Thymus (tissue), 11 donors: ENCODE data around the gene SLC35C1. TPM values are rescaled to one million over a fixed set of nuclear protein-coding genes. Genes with fewer than 3 reads are reported as not detected.

Experiments
- DNase-seq, 9 donors: peaks; one replicate each; pipeline ENCODE4 v3.0.0-alpha.2; 2013; ENCODE audit warnings: low spot score in 9 of 9, low read depth in 6 of 9, missing footprints in 1 of 9
- H3K27ac ChIP-seq, 2 donors: one replicate each; pipeline ENCODE4 v1.5.1; 2013; ENCODE audit warnings: control low read depth in 1 of 2, low read depth in 1 of 2, low read length in 1 of 2, mild to moderate bottlenecking in 1 of 2, moderate library complexity in 1 of 2
- H3K27me3 ChIP-seq, 2 donors: one replicate each; pipeline ENCODE4 v1.5.1; 2013; ENCODE audit warnings: low read length in 1 of 2; ENCODE audit not compliant: control insufficient read depth in 2 of 2, insufficient read depth in 1 of 2
- H3K36me3 ChIP-seq, 2 donors: one replicate each; pipeline ENCODE4 v1.5.1; 2013; ENCODE audit warnings: low read length in 1 of 2, mild to moderate bottlenecking in 1 of 2, moderate library complexity in 1 of 2; ENCODE audit not compliant: control insufficient read depth in 2 of 2, insufficient read depth in 2 of 2
- H3K4me1 ChIP-seq, 2 donors: one replicate each; pipeline ENCODE4 v1.5.1; 2013; ENCODE audit warnings: low read length in 2 of 2; ENCODE audit not compliant: control insufficient read depth in 2 of 2, insufficient read depth in 2 of 2
- H3K4me3 ChIP-seq, 2 donors: one replicate each; pipeline ENCODE4 v1.5.1; 2013; ENCODE audit warnings: low read length in 2 of 2, control low read depth in 1 of 2, mild to moderate bottlenecking in 1 of 2
- H3K9me3 ChIP-seq, 2 donors: one replicate each; pipeline ENCODE4 v1.5.1; 2013; ENCODE audit warnings: low read length in 1 of 2, mild to moderate bottlenecking in 1 of 2; ENCODE audit not compliant: control insufficient read depth in 2 of 2, insufficient read depth in 1 of 2
- WGBS: extraction: QIAGEN DNeasy Blood & Tissue Kit; methylation state at CpG from one replicate; pipeline ENCODE4 v1.1.7; 2013; 5-methylcytosine and 5-hydroxymethylcytosine counted together
- polyA plus RNA-seq: library from polyadenylated mRNA; stranded (reverse); fragments of 200-250 nt; gene quantifications from one replicate; pipeline ENCODE4 v1.2.3, GENCODE V29; 2013
- total RNA-seq: library from RNA; stranded (reverse); fragments of 120-200 nt; gene quantifications from one replicate; pipeline ENCODE4 v1.2.4, GENCODE V29; 2013
- donor health status: healthy.

Gene SLC35C1
- total and polyA plus RNA-seq, 2 donors = 0.99 to 7.3 TPM

- Histone ChIP-seq H3K27me3 (no peaks in the 10 kb centered on the region), H3K9me3 (no peaks in the 10 kb centered on the region), H3K4me1 (peaks cover 10 to 13% of the 10 kb centered on the region in 2 donors), H3K27ac (no peak overlapping the region), H3K4me3 (no peak overlapping the region), H3K36me3 (peaks cover 12 to 17% of the 10 kb centered on the region in 2 donors)
- DNase-seq = no peak
- WGBS = 91% methylated on average over 1 of the region's 1 CpG
These were observed 47.8 kb downstream of the SLC35C1 start for GRCh38 chr11:45852712-45853101.

- H3K27me3 ChIP-seq = no peaks in the 10 kb centered on the region
- H3K4me3 ChIP-seq = no peak overlapping the region
- H3K36me3 ChIP-seq = peaks cover 17 to 21% of the 10 kb centered on the region in 2 donors
- H3K27ac ChIP-seq = no peak overlapping the region
- no peak for DNase-seq
- WGBS = 97% methylated on average over 7 of the region's 7 CpGs
- H3K4me1 ChIP-seq = peaks cover 3 to 12% of the 10 kb centered on the region in 2 donors
- H3K9me3 ChIP-seq = no peaks in the 10 kb centered on the region
These were observed 48.6 kb downstream of the SLC35C1 start for GRCh38 chr11:45853332-45854219.

GRCh38 chr11:45855308-45855707, 50.4 kb downstream of the SLC35C1 start:
- Histone ChIP-seq H3K4me1 (peaks cover 0 to 19% of the 10 kb centered on the region in 2 donors), H3K9me3 (no peaks in the 10 kb centered on the region), H3K36me3 (peaks cover 31 to 33% of the 10 kb centered on the region in 2 donors), H3K4me3 (no peak overlapping the region), H3K27ac (no peak overlapping the region), H3K27me3 (no peaks in the 10 kb centered on the region)
- no peak for DNase-seq
- WGBS = 79% methylated on average over 5 of the region's 5 CpGs

- Histone ChIP-seq H3K4me1 (peaks cover 0 to 19% of the 10 kb centered on the region in 2 donors), H3K27ac (no peak overlapping the region), H3K36me3 (peaks cover 39 to 40% of the 10 kb centered on the region in 2 donors), H3K4me3 (no peak overlapping the region), H3K9me3 (no peaks in the 10 kb centered on the region), H3K27me3 (no peaks in the 10 kb centered on the region)
- 96% methylated on average over 6 of the region's 6 CpGs for WGBS
- DNase-seq = no peak
These were observed 51.1 kb downstream of the SLC35C1 start for GRCh38 chr11:45856044-45856468.

GRCh38 chr11:45857961-45858474, 53.1 kb downstream of the SLC35C1 start:
- peaks cover 57 to 59% of the 10 kb centered on the region in 2 donors for H3K36me3 ChIP-seq
- no peaks in the 10 kb centered on the region for H3K27me3 ChIP-seq
- DNase-seq = peak in 1 of 9 donors; percentile 18
- peak overlapping the region in 1 of 2 donors; percentile 76 for H3K27ac ChIP-seq
- no peaks in the 10 kb centered on the region for H3K9me3 ChIP-seq
- peaks cover 0 to 19% of the 10 kb centered on the region in 2 donors for H3K4me1 ChIP-seq
- 94% methylated on average over 2 of the region's 2 CpGs for WGBS
- no peak overlapping the region for H3K4me3 ChIP-seq

- H3K36me3 ChIP-seq = peaks cover 65 to 67% of the 10 kb centered on the region in 2 donors
- 89% methylated on average over 5 of the region's 5 CpGs for WGBS
- H3K4me3 ChIP-seq = no peak overlapping the region
- peaks cover 0 to 19% of the 10 kb centered on the region in 2 donors for H3K4me1 ChIP-seq
- no peaks in the 10 kb centered on the region for H3K9me3 ChIP-seq
- DNase-seq = no peak
- H3K27ac ChIP-seq = peak overlapping the region; percentile 20 to 76
- H3K27me3 ChIP-seq = no peaks in the 10 kb centered on the region
These were observed 53.9 kb downstream of the SLC35C1 start for GRCh38 chr11:45858751-45859398.

- H3K9me3 ChIP-seq = no peaks in the 10 kb centered on the region
- peaks cover 0 to 19% of the 10 kb centered on the region in 2 donors for H3K4me1 ChIP-seq
- peaks cover 70% of the 10 kb centered on the region in 2 donors for H3K36me3 ChIP-seq
- no peak for DNase-seq
- peak overlapping the region in 1 of 2 donors; percentile 76 for H3K27ac ChIP-seq
- H3K27me3 ChIP-seq = no peaks in the 10 kb centered on the region
- no peak overlapping the region for H3K4me3 ChIP-seq
- WGBS = 94% methylated on average over 12 of the region's 12 CpGs
These were observed 54.8 kb downstream of the SLC35C1 start for GRCh38 chr11:45859661-45860140.

GRCh38 chr11:45860348-45860747, 55.4 kb downstream of the SLC35C1 start:
- peaks cover 67 to 72% of the 10 kb centered on the region in 2 donors for H3K36me3 ChIP-seq
- 96% methylated on average over 5 of the region's 5 CpGs for WGBS

More at GRCh38 chr11:45860348-45860747, 55.4 kb downstream of the SLC35C1 start:
- H3K4me1 ChIP-seq = peaks cover 0 to 19% of the 10 kb centered on the region in 2 donors
- no peak overlapping the region for H3K27ac ChIP-seq
- DNase-seq = no peak
- H3K4me3 ChIP-seq = no peak overlapping the region
- no peaks in the 10 kb centered on the region for H3K27me3 ChIP-seq
- no peaks in the 10 kb centered on the region for H3K9me3 ChIP-seq
